CMK (cell line): ENCODE results near the gene ADAMTSL1.
"Not testable (repeated sequence)": the region's sequence is repeated elsewhere in the genome, so short reads cannot be mapped to it uniquely, and the experiment has no call there.

Experiments
- DNase-seq: peaks from one replicate; pipeline ENCODE4 v3.0.0-alpha.2; 2010; ENCODE audit warnings: low read depth

ADAMTSL1 gene

DNA sequence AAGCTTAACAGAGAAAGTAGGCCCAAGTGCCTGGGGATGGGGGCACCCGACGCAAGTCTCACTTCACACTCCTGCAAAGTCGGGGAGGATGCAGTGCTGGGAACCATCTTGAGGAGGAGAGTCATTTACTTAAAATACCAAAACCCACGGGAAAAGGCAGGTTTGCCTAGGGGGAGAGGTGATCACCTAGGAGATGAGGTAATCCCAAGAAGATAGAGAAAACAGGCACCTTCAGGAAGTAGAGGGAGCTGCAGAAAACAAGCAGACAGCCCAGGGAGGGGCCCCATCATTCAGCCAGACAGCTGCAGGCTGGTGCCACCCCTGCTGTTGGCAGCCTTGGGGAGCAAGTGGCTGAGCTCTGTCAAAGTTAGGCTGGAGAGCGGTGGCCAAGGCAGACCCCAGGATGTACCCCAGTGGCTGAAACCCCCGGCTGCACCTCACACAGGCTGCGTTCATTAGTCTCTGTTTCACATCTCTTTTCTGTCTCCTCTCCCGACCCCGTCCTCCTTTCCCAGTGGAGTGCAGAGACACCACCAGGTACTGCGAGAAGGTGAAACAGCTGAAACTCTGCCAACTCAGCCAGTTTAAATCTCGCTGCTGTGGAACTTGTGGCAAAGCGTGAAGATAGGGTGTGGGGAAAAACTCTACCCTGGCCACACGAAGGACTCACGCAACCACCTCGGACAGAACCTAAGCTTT is 434.1 kb downstream of the ADAMTSL1 start:
- no peak for DNase-seq

DNA sequence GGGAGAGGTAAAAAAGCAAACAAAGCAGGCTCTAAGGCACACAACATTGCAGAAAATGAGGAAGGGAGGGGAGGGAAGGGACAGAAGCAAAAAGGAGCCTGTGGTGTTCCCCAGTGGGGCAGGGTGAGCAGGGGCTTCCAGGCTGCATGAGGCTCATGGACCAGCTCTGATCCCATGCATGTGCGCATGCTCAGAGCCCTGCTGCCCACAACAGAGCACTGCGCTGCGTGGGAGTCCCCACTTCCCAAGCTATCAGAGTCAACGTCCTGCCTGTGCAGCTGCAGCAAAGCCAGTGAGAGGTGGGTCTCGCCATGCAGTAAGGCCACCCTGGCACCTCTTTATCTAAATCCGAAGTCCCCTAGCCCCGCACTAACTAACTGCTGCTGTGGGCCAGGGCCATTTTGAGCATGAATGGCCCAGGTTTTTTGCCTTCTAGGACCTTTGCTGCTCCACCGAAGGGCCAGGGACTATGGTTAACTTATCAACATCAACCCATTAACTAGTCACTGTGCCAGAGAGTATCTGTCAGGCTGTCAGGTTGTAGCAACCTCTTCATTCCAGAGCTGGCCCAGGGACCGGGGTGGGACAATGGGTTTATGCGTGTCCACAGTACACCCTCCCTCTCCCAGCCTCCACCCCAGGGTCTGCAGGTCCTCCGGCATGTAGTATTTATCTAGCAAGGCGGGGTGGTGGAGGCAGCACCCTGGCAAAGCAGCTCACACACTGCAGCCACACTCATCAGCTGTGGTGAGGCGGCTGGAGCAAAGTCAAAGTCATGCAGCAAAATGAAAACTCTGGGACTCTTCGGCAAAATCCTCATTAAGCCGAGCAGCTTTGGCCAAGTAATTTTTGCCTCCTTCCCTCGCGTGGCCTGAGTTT is 435.4 kb downstream of the ADAMTSL1 start:
- DNase-seq: no peak

DNA sequence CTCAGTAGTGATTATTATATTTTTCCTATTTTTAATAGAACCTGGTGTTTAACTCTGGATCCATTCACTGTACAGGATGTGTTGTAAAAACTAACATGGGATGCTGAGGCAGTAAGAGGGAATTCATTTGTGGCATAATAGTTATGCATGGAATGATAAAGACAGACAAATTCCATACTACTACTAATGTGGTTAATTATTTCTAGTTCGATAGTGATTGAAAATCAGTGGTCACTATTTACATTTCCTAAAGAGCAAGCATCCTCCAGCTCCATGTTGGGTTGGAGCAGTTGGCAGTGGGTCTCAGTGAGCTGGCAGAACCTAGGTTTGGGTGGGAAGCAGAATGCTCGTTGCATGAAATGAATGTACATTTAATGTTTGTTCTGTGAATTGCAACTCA is 436.5 kb downstream of the ADAMTSL1 start:
- no peak for DNase-seq

DNA sequence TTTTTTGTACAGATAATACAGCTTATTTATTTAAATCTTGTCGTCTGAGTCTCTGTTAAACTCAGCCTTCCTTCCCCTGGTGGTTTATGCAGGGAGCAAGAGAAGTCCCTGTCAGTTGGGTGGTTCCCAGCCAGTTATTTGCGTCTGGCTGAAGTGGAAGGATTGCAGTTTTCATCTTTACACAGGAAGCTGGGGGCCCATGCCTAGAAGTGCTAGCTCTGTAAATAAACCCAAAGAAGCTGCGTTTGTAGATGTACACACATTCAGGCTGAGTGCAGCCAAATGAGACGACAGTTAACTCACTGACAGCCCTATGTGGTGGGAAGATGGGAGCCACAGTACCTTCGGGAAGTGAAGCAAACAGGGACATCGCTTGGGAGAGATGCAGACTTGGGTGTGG is 437.0 kb downstream of the ADAMTSL1 start:
- no peak for DNase-seq

DNA sequence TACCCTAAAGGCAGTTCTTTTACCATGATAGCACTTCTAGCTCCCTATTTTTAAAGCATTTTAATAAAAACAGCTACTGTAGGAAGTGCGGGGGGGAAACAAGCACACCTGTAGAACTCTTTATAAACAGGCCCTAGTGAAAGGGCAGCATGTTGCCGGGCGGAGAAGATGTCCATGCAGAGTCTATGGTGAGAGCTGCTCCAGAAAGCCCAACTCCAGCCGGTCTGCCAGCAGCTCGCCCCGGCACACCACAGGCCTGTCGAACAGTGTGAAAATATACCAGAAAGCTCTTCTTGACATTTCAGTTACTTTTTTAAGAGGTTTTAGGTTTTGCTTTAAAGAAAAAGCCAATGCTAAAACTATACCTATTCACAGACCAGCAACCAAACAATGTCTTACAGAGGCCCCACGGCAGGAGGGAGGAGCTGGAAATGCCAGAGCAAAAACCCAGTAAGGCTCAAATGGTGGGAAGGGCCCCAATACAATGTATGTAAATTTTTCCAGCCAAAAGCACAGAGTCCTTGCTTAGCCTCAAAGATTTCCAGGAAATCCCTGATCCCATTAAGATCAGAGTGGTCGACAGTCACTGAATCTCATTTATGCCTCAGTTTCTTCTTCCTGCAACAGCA is 437.9 kb downstream of the ADAMTSL1 start:
- no peak for DNase-seq

DNA sequence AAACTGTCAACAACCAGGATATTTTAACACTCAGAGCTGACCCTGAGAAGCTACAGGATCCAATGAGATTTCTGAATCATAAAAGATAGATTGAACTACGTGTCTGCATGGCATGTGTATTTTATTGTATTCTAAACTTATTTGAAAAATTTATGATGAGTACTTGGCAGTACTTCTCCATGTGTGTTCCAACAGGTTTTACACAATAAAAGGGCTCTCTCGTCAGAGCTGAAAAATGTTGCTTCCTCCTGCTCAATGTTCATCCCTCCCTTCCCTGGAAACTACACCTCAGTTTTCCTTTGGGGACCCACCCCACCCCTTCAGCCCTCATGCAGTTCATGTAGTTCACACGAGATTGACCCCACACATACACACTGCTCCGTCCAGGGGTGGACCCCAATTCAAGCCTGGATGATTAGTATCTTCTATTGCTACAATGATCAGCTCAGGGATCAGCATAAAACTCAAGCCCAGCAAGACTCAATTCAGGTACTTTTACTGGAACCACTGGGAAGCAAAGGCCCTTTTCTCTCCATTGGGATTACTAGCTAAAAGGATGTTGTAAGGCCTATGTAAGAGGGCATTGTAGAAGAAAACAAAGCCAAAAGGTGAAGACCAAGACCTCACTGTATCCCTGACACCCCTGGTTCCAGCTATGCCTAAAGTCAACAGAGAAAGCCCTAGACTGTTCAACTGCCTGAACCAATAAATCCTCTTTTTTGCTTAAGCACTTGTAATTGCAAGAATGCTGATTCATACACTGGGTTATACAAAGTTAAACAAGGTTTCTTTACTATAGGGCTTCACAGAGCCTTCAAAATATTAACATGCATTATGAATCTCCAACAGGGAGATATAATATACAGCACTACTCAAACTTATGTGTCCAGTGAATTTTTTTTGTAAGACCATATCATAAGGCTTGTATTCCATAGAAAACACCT is 446.5 kb downstream of the ADAMTSL1 start:
- DNase-seq: no peak

DNA sequence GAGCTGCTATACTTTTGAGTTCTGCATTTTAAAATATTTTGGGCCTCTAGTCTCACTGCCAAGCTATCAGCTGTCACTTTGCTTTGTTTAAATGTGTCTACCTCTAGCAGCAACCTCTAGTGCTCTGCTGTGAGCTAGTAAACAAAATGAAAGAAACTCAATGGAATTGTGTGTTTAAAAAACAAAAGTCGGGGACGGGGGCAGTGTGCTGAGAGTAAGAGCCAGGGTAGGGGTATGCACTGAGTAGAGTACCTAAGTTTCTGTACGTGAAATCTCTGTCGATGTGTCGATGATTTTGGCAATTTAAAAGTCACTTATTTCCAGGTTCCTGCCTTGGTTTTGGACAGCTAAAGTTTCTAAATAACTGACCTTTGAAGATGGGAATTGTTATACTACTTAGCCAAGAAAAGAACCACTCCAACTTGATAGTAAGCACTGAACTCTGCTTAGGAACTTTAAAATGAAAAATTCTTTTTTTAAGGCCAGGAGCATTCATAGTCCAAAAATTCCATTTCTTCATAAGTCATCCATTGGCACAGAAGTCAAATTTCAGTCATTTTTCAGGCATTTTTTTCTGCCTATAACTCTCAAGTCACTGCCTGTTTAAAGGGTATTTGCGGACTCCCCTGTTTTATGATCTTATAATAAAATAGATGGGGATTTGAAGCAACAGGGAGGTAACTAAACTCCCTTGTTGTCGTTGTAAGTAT is 447.6 kb downstream of the ADAMTSL1 start:
- no peak for DNase-seq

DNA sequence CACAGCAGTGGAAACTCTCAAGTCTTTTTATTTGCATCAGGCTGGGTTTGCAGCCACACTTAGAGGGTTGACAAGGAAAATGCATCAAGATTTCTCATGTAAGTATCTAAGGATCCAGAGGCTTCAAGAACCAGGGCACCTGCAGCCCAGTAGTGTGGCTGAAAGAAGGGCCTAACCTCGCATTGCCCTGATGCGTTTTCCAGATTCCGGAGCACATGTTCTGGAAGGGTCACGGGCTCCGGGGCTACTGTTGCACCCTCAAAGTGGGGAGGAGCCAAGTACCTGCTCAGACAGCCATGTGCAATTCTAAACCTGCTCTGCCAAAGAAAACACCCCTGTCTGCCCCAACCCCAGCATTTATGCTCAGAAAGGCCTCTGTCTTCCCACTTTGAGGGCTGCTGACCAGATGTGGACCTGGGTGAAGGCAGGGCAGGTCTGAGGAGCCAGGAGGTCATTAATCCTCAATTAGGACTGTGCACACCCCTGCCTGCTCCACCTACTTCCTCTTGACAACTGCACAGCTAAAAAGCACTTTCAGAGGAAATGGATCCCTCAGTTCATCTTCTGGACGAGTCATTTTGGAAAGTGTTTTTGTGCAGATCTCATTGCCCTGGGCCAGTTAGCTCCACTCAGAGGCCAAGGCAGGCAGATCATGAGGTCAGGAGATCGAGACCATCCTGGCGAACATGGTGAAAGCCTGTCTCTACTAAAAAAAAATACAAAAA is 448.4 kb downstream of the ADAMTSL1 start:
- DNase-seq: no peak

DNA sequence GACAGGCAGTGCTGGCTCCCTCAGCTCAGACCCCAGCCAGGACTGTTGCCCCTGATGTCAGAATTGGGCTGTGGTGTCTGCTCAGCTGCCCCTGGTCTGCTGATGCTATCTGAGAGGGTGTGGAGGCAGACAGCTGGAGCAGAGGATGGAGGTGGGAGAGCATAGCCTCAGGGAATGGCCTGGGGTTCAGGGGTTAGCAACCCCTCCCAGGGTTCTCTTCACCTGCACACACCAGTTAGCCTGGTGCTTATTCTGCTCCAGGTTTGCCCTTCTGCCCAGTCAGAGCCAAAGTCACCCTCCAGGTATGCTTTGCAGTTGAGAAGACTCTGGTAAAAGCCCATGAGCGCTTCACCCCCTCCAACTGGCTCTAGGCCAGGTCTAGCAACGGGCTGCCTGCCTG is 449.2 kb downstream of the ADAMTSL1 start:
- no peak for DNase-seq

DNA sequence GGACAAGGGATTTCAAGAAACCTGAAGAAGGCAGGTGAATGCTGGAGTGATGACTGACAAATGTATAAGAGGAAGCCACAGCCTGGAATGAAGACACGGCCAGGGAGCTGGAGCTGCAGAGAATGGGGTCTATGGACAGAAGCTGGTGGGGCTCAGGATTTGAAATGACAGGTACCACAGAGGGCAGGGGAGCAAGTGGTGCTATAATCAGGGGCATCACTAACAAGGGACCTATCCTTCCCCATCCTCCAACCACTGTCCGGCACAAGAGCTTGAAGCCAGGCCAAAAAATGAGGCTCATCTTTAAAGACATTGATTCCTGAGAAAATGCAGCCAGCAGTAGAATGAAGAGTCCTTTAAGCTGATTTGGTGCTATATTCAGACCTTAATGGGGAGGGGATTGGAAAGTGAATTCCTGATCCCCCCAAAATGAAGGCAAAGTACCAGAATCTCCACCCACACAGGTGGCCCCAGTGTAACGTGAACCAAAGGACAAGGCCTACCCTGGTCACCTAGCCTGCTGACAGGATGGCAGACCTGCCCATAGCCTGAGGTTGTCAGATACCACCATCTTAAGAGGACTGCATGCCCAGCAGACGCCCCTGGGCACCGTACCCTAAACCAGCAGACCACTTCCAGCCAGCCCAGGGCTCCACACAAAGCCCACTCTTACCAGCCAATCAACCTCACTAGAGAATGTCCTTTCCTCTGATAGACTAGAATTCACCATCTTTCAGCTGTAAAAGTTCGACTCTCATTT is 449.9 kb downstream of the ADAMTSL1 start:
- no peak for DNase-seq

DNA sequence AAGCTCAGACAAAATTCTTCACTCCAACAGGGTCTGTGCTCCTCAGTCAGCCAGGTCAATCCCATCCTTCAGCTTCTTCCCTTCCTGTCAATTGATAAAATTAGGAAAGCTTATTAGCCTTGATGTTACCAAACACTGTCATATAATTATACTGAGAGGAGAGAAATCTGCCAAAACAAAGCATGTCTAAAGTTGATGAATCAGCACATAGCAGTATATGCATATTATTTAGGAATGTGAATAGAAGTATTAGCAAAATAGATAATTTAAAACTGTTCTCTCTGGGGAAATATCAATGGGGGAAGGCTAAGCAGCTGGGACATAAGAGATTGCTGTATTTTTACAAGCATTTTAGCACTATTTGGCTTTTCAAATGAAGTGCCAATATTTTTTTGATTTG is 451.9 kb downstream of the ADAMTSL1 start:
- no peak for DNase-seq

DNA sequence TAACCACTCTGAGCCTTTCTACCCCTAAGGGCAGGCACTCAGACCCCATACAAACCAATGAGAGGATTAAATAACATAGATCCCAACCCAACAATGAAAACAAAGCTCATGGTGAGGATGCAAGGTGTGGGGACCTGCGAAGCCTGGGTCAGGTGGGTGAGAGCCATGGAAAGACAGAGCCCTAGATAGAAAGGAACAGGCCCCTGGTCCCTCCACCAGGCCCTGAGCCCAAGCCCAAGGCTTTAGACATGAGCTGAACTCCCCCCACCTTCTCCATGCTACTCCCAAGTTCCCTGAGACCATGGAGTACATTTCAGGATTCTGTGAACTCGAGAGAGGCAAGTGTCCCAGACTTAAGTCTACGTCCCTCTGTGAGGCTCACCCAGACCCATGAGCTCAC is 452.6 kb downstream of the ADAMTSL1 start:
- no peak for DNase-seq

DNA sequence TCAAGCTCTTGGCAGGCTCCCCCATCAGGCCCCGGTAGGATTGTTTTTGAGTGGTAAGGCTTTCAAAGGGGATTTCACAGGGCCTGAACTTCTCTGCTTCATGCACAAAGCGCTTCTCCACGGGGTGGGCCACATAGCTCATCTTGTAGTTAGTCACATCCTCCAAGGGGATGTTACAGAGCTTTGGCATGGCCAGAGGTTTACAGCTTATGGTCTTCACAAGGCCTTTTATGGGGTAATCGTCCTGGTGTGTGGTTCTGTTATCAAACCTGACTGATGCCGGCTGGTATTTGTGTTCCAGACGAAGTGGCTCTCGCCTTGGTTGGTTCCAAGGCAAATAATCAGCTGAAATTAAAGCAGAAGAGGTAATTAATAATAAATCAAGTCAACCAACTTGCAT is 454.8 kb downstream of the ADAMTSL1 start:
- no peak for DNase-seq

DNA sequence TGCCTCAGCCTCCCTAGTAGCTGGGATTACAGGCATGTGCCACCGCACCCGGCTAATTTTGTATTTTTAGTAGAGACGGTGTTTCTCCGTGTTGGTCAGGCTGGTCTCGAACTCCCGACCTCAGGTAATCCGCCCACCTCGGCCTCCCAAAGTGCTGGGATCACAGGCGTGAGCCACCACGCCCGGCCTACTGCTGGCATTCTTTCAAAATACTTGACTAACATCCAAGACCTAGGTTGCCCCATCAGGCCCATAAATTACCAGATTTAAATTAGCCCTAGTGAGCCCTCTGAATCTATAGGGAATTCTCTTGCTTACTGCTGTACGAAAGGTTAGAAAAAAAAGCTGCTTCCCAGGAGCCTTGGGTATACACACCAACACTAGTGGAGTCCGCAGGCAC is 456.7 kb downstream of the ADAMTSL1 start:
- DNase-seq: not testable (repeated sequence)

DNA sequence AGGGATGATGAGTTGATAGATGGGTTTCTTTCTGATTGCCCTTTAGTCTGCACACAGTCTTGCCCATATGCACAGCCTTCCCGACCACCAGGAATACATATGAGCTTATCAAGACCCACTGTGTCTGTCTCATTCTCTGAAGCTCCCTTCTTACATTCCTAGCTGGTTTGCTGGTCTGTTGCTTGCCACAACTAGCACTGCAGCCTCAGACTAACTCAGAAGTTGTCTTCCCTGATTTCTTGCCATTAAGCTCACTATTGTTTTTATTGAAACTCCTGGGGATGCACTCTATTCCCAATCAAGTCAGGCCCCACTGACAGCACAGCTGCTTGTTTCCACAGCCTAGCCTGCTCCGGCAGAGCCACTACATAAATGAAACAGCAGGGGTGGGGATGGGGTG is 461.6 kb downstream of the ADAMTSL1 start:
- no peak for DNase-seq

DNA sequence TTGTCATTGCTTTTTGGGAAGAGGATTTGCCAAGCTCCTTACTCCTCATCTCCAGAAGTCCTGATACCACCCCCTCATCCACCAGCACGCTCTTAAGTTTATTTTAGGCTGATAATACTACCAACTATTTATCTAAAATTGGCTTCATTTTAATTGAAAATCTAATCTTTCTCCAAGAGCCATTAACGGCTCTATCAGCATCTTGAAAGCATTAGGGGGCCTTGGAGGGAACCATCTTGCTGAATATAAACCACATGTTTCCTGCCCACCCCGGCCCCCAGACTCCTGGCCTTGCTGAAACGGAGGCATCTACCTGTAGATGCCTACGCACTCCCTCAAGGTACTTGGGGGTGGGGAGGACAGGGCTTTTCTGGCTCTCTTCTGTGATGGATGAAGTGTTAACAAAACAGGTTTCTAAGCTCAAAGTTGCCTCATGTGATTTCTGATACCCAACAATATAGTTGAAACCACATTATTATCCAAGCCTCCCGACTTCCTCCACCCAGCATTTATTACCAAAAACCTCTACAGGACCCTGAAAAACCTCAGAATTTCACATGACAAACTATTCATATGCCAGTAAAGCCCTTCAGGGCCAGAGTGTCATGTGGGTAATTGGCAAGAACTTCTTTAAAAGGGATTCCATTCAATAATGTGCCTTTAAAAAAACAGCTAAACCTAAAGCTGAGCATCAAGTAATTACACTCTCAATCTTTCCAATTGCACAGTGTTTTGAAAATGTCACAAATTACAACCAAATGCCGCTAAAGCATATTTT is 462.3 kb downstream of the ADAMTSL1 start:
- DNase-seq: no peak

DNA sequence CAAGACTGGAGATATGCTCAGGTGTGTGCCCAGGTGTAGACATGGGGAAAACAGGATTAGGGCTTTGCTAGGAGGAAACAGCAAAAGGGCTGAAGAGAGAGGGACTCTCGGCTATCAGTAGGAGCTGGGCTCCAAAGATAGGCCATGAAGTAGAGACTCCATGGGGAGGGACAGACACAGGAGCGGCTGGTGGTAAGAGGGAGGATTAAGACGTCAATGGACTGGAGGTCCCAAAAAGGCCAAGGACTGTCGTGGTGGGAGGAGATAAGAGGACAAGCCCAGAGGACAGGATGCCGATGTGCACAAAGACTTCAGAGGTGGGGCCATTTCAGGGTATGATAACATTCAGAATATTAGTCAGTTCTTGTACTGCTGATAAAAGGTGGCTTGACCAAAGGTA is 466.0 kb downstream of the ADAMTSL1 start:
- DNase-seq: no peak

DNA sequence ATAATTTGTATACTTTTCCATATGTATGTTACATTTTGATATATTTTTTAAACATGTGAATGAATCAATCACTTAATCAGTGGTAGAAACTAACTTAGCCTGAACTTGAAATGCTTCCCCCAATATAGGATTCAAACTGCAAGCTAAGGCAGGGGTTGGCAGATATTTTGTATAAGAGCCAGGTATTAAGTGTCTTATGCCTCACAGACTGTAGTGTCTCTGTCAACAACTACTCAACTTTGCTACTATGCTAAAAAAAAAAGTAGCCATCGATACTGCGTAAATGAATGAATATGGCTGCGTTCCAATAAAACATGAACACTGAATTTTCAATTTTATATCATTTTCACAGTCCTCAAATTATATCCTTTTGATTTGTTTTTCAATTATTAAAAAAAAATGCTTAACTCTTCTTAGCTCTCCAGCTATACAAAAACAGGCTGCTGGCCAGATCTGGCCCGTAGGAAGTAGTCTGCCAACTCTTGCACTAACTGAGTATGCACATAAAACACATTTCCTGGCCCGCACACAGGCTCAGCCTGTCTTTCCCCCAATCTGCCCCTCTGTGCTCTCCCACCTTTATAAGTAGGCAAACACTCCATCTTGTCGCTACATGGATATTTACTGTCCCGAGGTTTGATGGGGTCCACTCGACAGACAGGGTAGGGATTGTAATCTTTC is 467.2 kb downstream of the ADAMTSL1 start:
- no peak for DNase-seq
